AG09319 (cell line): ENCODE data around the gene TBC1D22A.

Experiments
- DNase-seq: peaks from one replicate; pipeline ENCODE4 v3.0.0-alpha.2; 2010; ENCODE audit warnings: low read depth; ENCODE audit errors: extremely low read depth
- TF ChIP-seq, protein P1 (sequence below): IDR thresholded peaks from 2 replicates; pipeline ENCODE4 v1.5.1; 2011; ENCODE audit warnings: low read depth, mild to moderate bottlenecking, inconsistent platforms, low read length, moderate library complexity

TBC1D22A gene

DNA sequence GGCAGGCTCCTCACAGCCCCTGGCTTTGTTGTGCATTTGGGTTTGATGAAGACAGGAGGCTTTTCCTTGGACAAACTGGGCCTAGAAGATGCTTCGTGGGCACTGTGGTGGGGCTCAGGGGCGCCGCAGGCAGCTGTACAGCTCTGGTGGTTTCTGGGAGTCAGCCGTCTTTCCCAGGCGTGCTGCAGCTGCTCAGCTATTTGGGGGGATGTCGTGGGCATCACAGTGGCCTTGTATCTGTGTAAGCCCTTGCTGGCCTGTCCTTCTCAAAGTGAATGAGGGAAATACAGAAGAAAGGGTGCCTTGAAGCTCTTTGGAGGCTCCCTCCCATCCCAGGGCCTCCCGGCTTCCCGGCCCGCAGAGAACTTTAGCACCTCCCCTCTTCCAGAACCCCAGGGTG, 89.5 kb downstream of the TBC1D22A start:
- TF ChIP-seq, protein P1, sequence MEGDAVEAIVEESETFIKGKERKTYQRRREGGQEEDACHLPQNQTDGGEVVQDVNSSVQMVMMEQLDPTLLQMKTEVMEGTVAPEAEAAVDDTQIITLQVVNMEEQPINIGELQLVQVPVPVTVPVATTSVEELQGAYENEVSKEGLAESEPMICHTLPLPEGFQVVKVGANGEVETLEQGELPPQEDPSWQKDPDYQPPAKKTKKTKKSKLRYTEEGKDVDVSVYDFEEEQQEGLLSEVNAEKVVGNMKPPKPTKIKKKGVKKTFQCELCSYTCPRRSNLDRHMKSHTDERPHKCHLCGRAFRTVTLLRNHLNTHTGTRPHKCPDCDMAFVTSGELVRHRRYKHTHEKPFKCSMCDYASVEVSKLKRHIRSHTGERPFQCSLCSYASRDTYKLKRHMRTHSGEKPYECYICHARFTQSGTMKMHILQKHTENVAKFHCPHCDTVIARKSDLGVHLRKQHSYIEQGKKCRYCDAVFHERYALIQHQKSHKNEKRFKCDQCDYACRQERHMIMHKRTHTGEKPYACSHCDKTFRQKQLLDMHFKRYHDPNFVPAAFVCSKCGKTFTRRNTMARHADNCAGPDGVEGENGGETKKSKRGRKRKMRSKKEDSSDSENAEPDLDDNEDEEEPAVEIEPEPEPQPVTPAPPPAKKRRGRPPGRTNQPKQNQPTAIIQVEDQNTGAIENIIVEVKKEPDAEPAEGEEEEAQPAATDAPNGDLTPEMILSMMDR = no peak
- no peak for DNase-seq

DNA sequence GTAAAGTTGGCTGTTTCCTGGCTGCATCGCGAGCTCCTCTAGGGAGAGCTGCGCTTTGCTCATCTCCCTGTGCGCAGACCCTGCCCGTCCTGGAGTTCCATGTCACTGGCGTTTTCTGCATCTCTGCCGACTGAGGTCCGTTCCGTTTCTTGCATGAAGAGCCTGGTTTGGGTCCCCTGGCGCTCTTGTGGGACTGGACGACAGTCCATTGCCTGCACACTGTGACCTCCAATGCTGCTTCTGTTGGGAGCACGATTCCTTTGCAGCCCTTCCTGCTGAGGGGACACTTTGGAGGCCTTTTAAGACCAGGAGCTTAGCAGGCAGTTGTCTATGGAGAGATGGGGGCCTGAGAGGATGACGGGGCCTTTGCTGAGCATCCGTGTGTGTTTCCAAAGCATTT, 90.3 kb downstream of the TBC1D22A start:
- DNase-seq = no peak
- TF ChIP-seq, protein P1 = no peak

DNA sequence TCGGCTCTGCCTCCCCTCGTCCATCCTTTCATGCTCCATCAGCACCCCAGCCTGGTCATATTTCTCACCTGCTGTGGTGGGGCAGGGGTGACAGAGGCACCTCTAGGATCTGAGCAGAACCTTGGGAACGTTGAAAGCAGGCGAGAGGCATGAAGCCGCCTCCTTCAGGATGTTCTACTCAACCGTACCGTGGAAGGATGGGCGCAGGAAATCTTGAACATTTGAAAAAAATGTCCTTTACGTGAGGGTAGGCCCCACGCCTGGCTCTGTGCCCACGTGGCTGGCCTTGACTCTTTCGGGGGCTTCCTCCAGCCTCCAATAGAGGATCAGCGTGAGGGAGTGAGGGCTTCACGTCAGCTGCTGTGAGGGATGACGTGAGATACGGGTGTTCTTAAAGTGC, 90.7 kb downstream of the TBC1D22A start:
- TF ChIP-seq, protein P1 = no peak
- DNase-seq = no peak

DNA sequence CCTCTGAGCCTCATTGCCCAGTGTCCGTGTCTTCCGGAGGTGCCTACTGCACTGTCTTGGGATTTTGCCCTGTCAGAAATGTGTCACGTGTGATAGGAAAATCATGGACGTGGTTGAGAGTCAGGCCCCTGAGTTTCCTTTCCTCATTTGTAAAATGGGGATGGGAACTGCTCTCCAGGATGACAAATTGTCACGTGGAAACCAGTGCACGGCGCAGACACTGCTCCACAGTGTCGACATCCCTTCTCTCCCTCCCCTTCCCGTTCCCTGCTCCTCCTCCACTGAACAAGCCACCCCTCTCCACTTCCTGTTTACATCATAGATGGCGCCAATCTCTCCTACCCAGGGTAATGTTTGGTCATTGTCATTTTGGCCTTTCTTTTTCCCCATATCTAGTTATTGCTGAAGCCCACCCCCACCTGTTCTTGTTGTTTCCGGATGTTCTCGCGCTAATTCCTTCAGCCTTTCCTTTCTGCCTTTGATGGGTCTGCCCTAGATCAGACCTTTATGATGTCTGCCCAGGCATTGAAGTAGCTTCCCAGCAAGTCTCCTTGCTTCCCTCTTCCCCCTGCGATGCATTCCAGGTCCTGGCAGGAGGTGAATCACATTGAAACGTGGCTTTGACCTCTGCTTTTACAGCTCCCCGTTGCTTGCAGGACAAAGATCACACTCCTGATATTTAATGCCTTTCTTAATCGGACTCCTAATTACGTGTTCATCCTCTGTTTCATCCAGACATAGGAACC, 91.8 kb downstream of the TBC1D22A start:
- TF ChIP-seq, protein P1 = no peak
- no peak for DNase-seq

DNA sequence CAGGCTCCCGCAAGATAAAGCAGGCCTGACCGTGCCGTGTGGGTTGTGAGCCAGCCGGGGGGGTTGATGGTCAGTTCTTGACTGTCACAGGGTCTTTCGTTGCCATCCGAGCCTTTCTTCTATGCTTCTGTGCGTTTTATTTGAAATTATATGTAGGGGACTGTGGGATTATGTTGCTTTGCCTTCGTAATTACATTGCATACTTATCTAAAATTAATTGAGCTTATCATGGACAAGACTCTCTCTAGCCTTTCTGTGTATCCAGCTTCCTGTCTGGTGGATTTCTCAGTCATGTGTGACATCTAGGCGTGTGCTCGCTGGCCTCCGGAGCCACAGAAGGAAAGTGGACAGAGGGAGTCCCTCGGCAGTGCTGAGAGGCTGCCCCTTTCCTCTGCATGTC, 93.2 kb downstream of the TBC1D22A start:
- TF ChIP-seq, protein P1 = no peak
- no peak for DNase-seq

DNA sequence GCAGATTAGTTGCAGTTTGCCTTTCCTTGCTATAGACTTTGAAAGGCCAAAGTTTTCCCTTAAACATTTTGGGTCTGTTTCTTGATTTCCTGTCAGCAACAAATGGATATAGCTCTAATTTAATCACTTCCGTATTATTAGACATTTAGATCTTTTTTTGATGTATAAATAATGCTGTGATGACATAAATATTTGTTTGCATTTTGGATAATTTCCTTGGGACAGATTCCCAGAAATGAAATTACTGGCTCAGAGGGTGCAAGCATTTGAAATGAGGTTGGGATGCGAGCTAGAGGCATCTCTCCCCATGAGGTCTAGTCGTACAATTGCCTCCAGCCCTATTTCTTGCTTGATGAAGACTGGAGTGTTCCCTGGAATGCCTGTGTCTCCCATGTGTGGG, 94.2 kb downstream of the TBC1D22A start:
- no peak for DNase-seq

More for the DNA sequence above, 94.2 kb downstream of the TBC1D22A start:
- TF ChIP-seq, protein P1 = no peak
